IPS-11a (cell line): ENCODE measurements around the gene TFDP2.
"Not testable (repeated sequence)": the region's sequence is repeated elsewhere in the genome, so short reads cannot be mapped to it uniquely, and the experiment has no call there.

Experiments
- H3K4me3 ChIP-seq: one replicate; pipeline ENCODE4 v1.5.1; 2013; ENCODE audit warnings: low read depth, low read length, control low read depth

Gene TFDP2

GRCh38 chr3:142127941-142128658, 21.2 kb downstream of the TFDP2 start:
- no peak overlapping the region for H3K4me3 ChIP-seq

GRCh38 chr3:142124243-142124642, 25.1 kb downstream of the TFDP2 start:
- no peak overlapping the region for H3K4me3 ChIP-seq

- H3K4me3 ChIP-seq = no peak overlapping the region
Measured at GRCh38 chr3:142120707-142121106, 28.6 kb downstream of the TFDP2 start.

- H3K4me3 ChIP-seq = no peak overlapping the region
Measured at GRCh38 chr3:142118911-142119310, 30.4 kb downstream of the TFDP2 start.

DNA sequence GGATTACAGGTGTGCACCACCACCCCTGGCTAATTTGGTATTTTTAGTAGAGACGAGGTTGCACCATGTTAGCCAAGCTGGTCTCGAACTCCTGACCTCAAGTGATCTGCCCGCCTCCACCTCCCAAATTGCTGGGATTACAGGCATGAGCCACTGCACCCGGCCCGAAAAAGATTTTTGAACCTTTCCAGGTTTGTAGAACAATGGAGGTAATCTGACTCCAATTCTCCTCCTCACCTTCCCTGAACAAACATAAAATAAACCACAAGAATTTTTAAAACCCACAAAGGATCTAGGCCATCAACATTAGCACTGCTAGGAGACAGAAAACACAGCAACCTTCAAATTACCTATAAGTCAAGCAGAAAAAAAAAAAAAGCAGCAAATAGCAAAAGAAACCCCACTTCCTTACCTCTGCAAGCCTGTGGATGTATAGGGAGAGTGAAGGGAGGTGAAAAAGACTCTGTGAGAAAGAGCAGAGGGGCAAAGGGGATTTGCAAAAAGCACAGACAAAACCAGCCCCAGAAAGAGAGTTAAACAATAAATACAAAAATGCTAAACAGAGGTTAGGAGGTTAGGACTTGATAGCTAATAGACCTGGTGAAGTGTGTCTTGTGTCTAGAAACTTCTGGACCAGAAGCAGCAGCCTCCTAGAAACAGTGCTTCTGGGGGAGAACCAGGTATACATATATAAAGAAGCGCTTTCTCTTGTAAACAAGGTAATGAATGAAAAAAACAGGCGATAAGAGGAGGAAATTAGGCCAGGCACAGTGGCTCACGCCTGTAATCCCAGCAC, 32.1 kb downstream of the TFDP2 start:
- no peak overlapping the region for H3K4me3 ChIP-seq

- H3K4me3 ChIP-seq = no peak overlapping the region
Measured at GRCh38 chr3:142115867-142116668, 33.3 kb downstream of the TFDP2 start.

- no peak overlapping the region for H3K4me3 ChIP-seq
Measured at GRCh38 chr3:142112601-142113000, 36.7 kb downstream of the TFDP2 start.

DNA sequence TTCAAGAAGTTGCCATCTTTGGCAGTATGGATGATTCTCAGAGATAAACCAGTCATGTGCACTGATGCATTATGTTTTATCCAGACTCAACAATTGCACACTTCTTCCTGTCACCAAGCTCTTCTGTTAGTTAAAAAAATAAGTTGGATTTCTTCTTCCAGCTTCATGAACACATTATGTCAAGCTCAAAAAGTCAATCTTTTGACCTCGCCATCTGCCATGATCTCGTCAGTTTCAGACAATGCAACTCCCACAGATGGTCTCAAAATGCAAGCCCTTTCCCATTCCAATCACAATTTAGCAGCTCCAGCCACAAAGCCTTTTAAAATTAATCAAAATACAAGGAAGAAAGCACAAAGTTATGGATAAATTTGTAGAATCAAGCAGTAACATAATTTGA, 42.8 kb downstream of the TFDP2 start:
- no peak overlapping the region for H3K4me3 ChIP-seq

GRCh38 chr3:142105991-142106390, 43.4 kb downstream of the TFDP2 start:
- H3K4me3 ChIP-seq = no peak overlapping the region

DNA sequence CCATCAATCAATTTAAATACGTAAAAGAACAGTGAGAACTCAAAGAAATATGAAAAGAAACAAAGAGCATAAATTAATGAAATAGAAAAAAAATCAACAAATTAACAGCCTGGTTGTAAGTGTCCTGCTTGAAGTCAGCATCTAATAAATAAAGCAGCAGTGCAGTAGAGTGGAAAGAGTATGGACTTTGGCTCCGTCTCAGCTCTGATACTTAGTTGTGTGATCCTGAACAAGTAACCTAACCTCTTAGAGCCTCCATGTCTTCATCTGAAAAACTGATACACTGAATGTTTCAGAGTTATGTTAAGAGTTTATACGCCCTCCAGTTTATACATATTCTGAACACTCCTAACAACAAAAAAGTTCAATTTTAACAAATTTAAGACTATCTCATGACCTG, 44.6 kb downstream of the TFDP2 start:
- H3K4me3 ChIP-seq = no peak overlapping the region

DNA sequence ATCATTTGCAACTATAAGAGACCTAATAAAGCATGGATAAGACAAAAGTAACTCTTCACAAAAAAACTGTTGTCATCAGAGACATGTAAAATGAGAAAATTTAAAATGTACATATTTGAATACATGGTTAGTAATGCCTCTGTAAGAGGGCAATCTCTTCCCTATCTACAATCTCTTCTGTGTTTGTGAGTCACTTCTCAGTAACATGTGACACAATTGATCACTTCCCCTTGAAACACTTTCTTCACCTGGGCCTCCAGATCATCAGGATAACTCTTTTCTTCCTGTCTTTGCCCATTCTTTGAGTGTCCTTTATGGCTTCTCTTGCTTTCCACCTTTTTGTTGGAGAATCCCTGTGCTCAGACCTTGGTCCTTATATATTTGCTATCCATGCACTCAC, 50.4 kb downstream of the TFDP2 start:
- no peak overlapping the region for H3K4me3 ChIP-seq

- no peak overlapping the region for H3K4me3 ChIP-seq
Measured at GRCh38 chr3:142097099-142097843, 52.1 kb downstream of the TFDP2 start.

DNA sequence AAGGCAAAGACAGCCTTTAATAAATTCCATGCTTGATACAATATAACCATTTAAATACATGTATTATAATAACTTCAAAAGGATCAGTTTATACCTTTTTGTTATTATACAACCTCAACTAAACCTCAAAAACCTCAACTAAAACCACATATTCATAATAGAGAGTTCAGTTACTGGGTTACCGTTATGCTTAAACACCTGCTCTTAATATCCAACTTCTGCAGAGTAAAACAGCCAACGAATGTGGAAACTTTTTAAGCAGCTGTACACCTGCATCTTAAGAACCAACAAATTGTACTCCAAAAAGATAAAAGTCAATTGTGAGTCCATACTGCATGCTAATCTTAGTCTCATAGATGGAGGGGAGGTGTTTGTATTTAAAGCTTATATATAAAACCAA, 53.5 kb downstream of the TFDP2 start:
- no peak overlapping the region for H3K4me3 ChIP-seq

DNA sequence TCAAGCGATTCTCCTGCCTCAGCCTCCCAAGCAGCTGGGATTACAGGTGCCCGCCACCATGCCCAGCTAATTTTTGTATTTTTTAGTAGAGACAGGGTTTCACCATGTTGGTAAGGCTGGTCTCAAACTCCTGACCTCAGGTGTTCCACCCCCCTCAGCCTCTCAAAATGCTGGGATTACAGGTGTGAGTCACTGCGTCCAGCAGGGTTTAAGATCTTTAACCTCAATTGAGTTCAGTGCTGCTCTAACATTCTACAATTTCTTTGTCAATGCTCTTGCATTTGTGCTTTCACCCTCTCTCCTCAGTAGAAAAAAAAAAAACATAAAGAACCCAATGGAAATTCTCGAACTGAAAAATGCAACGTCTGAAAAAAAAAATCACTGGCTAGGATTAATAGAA, 60.4 kb downstream of the TFDP2 start:
- not testable (repeated sequence) for H3K4me3 ChIP-seq

GRCh38 chr3:142088522-142088921, 60.8 kb downstream of the TFDP2 start:
- H3K4me3 ChIP-seq = no peak overlapping the region

GRCh38 chr3:142087676-142088075, 61.7 kb downstream of the TFDP2 start:
- H3K4me3 ChIP-seq = no peak overlapping the region

DNA sequence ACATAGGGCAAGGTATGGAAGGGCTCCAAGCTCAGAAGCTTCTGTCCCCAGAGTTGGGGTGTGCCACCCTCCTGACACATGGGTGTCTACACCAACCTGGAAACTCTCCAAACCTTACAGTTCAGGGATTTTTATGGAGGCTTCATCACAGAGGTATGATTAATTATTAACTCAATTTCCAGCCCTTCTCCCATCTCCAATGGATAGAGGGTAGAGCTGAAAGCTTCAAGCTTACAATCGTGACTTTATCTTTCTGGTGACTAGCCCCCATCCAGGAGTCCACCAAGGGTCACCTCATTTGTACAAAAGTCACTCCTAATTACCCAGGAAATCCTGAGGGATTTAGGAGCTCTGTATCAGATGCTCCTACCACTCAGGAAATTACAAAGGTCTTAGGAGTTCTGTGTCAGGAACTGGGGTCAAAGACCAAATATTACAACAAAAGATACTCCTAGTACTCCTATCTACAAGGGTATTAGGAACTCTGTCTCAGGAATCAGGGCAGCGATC, 62.7 kb downstream of the TFDP2 start:
- no peak overlapping the region for H3K4me3 ChIP-seq

- H3K4me3 ChIP-seq = no peak overlapping the region
Measured at GRCh38 chr3:142081178-142081577, 68.2 kb downstream of the TFDP2 start.

DNA sequence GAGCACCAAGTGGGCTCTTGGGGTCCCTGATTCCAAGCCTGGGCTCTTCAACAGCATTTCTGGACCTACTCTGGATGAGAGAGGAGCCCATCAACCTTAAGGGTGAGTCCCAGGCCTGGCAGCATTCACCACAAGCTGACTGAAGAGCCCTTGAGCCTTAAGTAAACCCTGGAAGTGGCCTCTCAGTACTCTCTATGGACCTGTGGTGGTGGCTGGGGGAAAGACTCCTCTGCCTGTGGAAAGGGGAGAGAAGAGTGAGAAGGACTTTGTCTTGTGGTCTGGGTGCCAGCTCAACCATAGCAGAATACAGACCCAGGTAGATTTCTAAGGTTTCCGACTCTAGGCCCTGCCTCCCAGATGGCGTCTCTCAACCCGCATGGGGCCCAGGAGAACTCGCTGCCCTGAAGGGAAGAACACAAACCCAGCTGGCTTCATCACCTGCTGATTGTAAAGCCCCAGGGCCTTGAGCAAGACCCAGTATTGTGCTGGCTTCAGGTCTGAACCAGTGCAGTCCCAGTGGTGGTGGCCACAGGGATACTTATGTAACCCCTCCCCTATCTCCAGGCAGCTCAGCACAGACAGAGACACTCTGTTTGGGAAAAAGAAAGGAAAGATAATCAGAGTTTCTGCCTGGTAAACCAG, 71.4 kb downstream of the TFDP2 start:
- H3K4me3 ChIP-seq = no peak overlapping the region

- H3K4me3 ChIP-seq = no peak overlapping the region
Measured at GRCh38 chr3:142077155-142077858, 72.0 kb downstream of the TFDP2 start.
